RPMI8226 (cell line): ENCODE data around the gene CTSD.
"Not testable (repeated sequence)": the region's sequence is repeated elsewhere in the genome, so short reads cannot be mapped to it uniquely, and the experiment has no call there.

ENCODE experiments used
- DNase-seq: peaks from one replicate; pipeline ENCODE4 v3.0.0-alpha.2; 2015

The CTSD gene

DNA sequence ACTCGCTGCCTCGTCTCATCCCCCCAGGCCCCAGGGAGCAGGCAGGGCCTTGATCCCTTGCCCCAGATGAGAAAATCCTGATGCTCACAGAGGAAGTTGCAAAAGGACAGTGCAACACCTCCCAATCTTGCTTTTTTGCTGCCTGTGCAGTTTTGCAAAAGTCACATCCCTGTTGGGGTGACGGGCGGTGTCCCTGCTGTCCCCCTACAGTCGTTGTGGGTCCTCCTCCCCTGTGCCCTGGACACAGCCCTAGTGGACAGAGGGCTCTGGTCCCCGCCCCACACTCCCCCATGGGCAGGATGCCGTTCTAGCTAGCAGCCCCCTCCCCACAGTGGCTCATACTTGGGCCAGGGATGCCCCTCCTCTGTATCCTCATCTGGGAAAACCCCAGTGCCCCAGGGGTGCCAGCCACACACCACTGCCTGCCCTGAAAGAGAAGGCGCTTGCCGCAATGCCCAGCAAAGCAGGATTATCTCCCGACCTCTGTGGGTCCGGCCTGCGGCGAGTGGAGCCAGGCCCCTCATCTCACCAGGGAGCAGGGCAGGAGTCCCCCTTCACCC, 18.4 kb upstream of the CTSD start:
- DNase-seq = no peak

DNA sequence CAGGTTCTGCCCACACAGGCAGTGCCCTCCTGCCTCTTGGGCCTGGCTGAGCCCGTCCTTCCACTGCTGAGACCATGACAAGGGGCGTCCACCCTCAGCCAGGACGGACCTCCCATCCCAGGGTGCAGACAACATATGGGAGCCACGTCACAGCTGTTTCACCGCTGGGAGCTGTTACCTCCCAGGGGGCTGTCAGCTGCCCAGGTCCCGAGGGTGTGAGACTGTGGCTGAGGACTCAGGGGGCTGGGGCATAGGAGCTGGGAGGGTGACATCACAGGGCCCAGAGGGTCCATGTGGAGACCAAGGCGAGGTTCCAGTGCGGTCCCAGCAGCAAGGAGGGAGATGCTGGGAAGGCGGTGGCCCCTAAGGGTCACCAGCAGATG, 17.9 kb upstream of the CTSD start:
- DNase-seq = no peak

GRCh38 chr11:1780700-1781592, 17.2 kb upstream of the CTSD start:
- DNase-seq = no peak

GRCh38 chr11:1779806-1780699, 16.3 kb upstream of the CTSD start:
- no peak for DNase-seq

- DNase-seq = no peak
These were observed 15.5 kb upstream of the CTSD start for GRCh38 chr11:1779034-1779805.

DNA sequence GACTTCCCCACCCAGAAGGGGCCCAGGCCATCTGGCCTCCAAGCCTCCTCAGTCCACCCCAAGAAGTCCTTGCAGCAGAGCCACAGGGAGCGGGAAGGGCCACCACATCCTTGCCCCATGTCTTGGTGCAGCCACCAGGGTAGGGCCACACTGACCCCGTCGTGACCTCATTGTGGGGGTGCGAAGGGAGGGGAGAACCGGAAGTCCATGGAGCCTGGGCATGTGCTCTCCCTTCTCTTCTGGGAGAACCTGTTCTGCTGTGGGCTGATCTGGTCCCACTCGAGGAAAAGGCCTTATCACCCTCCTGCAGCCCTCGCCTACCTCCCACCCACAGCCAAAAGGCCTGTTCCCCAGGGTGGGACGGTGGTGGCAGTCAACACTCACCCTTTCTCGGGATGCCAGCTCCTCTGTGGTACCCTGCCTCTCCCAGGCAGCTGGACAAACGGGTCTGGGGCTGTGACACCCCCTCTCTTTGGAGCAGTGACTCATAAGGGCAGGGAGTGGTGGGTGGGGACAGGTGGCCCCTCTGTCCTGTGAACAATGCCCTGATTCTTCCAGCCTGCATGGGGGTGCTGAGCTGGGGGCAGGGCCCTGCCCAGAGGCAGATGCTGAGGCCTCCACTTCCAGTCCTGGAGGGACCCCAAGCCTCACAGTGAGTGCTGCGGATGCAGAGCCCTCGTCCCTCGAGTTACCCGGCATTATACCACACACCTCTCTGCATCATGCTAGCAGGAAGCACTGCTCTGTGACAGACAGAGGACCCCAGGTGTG, 14.6 kb upstream of the CTSD start:
- DNase-seq = no peak

- no peak for DNase-seq
These were observed 14.0 kb upstream of the CTSD start for GRCh38 chr11:1777737-1778136.

- DNase-seq = no peak
These were observed 13.4 kb upstream of the CTSD start for GRCh38 chr11:1776944-1777715.

DNA sequence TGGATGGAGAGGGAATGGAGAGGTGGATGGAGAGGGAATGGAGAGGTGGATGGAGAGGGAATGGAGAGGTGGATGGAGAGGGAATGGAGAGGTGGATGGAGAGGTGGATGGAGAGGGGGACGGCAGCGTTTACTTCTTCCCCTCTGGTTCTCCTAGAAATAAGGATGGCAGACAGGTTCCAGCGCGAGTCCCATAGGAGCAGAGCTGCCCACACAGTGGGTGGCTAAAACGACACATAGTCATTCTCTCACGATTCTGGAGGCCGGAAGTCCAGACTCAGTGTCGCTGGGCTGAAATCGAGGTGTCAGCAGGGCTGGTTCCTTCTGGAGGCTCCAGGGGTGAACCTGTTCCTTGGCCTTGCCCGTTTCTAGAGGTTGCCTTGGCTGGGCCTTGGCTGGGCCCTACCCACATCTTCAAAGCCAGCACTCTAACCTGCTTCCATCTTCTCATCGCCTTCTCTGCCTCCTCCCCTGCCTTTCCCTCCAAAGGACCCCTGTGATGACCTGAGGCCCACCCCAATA, 12.7 kb upstream of the CTSD start:
- DNase-seq = no peak

DNA sequence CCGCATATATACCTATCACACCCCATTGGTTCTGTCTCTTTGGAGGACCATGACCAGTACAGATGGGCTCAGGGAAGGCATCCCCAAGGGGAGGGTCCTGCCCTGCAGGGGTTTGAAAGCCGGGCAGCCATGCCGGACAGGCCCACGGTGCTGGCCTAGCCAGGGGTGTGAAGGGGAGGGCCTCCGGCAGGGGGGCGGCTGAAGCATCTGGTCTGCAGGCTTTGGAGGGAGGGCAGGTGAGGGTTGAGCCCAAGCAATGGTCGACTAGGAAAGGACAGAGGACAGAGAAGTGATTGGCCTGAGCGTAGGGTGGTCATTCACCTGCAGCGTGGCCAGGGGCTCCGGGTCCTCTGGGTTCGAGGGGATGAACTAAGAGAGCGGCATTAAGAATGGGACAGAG, 11.2 kb upstream of the CTSD start:
- DNase-seq = no peak

DNA sequence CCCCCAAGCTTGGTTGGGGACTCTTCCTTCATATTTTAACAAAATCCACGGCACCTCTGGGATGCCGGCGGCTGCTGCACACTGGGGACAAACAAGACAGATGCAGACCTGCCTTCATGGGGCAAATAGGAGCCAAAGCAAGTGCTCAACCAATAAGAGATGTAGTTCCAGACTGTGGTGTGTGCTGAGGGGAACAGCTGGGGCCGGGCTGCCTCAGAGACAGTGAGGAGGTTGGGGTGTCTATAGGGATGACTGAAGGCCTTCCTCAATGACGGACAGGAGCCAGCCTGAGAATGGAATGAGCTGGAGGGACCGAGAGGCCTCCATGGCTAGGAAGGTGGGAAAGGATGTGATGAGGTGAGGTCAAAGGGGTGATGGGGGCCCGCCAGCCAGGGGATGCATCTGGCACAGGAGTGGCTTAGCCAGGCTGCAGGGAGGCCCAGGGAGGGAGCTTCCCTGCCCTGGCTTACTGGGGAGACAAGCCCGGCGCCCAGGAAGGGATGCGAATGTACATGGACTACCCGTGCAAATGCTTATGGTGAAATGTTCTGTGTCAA, 10.3 kb upstream of the CTSD start:
- DNase-seq = no peak

GRCh38 chr11:1773131-1773993, 9.6 kb upstream of the CTSD start:
- DNase-seq = no peak

- peak; percentile 46 for DNase-seq
These were observed 8.8 kb upstream of the CTSD start for GRCh38 chr11:1772270-1773130.

- no peak for DNase-seq
These were observed 8.0 kb upstream of the CTSD start for GRCh38 chr11:1771700-1772099.

- no peak for DNase-seq
These were observed 7.5 kb upstream of the CTSD start for GRCh38 chr11:1771273-1771672.

DNA sequence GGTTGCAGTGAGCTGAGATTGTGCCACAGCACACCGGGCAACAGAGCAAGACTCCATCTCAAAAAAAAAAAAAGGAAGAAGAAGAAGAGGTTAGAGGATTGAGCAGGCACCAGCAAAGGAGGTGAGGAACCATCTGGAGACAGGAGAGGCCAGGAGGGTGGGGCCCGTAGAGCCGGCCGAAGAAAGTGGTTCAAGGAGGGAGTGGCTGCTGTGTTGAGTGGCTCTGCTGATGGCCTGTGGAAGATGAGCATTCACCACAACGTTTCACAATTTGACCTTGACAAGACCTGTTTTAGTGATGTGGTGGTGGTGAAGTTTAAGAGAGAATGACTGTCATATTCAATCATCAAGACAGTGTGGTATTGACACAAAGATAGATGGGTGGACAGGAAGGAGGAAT, 6.8 kb upstream of the CTSD start:
- DNase-seq = no peak

DNA sequence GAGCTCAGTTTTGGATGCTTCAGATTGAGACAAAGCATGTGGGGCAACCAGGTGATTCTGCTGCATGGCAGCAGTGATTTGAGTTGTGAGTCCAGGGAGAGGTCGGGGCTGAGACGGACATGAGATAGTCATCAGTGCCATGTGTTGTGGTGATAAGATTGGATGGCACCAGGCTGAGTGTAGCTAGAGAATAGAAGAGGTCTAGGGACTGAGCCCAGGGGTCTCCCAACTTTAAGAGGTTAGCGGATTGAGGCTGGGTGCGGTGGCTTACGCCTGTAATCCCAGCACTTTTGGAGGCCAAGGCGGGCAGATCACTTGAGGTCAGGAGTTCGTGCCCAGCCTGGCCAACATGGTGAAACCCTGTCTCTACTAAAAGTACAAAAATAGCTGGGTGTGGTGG, 6.3 kb upstream of the CTSD start:
- DNase-seq = no peak

DNA sequence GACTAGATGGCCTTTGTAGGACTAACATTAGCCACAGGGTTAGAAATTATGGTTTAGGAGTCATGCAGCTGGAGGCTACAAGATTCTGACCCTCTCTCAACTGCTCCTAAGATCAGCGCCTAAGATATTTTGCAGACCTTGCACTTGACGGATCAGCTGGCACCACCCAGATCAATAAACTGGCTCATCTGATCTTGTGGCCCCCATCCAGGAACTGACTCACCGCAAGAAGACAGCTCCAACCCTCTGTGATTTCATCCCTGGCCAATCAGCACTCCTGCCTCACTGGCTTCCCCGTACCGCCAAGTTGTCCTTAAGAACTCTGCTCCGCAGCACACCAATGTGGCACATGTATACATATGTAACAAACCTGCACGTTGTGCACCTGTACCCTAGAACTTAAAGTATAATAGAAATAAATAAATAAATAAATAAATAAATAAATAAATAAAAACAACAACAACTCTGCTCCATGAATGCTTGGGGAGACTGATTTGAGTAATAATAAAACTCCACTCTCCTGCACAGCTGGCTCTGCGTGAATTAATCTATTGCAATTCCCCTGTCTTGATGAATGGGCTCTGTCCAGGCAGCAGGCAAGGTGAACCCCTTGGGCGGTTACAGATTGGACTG, 5.7 kb upstream of the CTSD start:
- DNase-seq = not testable (repeated sequence)
